NCI-H2029 (cell line): ENCODE results near the gene LIM2.

Experiments used
- DNase-seq: peaks from one replicate; lab custom pipeline; 2025; lab: John Stamatoyannopoulos, UW

Gene LIM2

DNA sequence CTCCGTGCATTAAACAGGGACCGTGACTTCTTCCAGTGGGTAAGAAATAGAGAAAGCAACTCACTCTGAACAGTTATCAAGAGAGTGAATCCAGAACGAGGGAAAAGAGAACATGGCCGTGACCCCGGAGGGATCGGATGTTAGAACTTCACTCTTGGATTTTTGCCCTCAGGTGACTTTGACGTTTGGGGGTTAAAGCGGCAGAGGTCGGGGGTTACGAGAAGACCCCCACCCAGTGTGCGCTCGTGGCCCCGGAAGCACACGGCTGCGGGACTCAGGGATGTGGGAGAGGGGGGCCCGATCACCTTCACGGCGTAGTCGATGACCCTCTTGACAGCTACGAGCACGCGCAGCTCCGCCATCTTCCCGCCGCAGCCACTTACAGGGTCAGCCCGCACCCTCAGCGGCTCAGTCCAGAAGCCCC lies 21.8 kb downstream of the LIM2 start, which contains the start of gene ETFB:
Gene ETFB (minus strand): TSS at position 424 of the 424 bp plus-strand sequence. CDS start 62 bp downstream, at position 362.
- DNase-seq, result no peak

DNA sequence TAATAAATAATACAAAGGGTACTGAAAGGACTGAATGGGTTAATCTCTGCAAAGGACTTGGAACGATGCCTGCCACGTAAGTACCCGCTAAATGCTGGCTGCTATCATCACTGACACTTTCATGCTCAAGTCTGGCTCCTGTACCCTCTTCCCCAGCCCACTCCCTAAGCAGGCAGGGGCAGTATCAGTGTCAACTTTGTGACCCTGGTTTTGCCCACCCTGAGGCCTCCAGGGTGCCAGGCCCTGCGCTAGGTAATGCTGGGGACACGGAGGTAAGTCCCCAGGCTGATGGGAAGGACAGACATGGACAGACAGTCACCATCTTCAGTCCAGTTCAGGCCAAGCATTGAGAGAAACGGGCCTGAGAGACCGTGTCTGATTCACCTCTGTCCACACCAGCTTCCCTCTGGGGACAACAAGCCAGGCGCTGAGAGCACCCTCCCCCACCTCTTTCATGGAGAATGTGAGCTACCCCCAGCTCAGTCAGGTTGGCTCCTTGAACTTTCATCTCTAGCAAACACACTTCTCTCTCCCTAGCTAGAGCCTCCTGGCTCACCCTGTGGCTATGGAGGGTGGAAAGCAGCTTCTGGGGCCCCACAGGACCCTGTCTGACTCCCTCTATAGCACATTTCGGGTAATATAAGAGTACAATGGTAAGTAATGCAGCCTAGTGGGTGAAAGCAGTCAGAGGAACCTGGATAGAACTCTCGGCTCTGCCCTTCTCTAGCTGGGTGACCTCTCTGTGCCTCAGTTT lies 22.4 kb downstream of the LIM2 start:
- no peak for DNase-seq

DNA sequence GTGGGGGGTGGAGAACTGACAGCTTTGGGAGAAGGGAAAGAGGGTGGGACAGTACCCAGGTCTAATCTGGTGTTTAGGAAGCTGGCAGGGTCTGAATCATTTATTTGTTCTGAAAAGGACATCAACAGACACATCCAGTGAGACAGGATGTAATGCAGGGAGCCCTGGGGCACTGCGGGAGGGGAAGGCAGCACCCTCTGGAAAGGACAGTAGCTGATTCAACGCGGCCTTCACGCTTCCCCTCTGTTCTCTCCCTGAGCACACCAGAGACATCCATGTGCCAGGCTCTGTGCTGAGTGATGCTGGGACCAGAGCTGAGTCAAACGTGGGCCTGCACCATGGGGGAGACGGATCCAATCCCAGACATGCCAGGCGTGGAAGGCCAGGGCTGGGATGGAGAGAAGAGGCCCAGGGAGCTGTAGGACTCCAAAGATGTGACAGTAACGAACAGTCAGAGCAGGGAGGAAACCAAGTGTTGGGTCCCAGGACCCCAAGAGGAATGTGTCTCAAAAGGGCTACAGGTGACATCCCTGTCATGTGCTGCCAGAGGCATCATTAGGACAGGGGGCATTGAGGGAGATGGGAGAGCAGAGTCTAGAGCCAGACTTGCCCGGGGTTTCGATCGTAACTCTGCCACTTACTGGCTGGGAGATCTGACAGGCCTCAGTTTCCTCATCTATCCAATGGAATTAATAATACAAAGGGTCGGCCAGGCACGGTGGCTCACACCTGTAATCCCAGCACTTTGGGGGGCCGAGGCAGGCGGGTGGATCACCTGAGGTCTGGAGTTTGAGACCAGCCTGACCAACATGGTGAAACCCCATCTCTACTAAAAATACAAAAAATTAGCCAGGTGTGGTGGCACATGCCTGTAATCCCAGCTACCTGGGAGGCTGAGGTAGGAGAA lies 23.3 kb downstream of the LIM2 start:
- no peak for DNase-seq

DNA sequence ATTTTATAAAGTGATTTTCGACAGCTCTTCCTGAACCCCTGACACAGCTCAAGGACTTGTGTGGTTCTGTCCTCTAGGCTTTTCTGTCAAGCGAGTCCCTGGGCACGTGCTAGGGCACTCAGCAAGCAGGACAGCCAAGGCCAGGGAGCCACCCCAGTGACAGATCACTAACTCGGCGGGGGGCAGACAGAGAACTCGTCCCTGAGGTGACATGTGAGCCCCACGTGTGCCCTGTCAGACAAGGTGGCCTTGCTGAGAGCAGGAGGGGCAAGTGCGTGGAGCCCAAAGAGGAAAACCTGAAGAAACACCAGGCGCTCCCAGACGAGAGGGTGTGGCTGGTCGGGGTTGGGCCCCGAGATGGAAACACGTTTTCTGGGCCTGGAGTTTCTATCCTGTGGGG lies 26.5 kb downstream of the LIM2 start:
- no peak for DNase-seq

DNA sequence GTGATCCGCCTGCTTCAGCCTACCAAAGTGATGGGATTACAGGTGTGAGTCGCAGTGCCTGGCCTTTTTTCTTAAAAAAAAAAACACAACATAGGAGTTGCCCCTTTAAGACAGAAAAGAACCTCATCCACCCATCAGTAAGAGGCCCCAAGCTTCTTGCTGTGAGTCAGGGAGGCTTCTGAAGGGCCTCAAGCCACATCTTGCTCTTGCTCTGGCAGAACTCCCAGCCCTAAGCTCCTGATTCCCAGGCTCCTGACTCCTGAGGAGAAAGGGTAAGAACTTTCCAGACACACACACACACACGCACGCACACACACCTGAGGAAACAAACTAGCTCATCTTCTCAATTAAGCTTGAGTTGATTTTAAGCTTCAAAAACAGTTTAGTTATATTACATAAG lies 28.5 kb downstream of the LIM2 start:
- no peak for DNase-seq

DNA sequence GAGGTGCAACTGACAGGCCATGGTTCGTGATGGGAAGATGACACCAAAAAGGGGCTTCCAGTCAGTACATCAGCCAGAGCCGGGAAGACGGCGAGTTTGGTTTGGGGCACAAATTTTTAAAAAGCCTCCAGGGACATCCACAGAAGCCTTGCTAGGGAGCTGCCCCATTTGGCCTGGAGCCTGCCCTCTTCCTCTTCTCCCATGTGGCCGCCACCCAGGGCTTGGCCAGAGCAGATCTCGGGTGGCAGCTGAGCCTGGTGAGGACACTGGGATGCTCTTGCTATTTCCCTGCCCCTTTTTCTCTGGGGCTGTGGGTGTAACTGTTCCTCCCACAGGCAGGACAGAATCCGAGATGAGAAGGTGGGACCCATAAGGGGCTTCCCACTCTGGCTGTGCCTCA lies 29.8 kb downstream of the LIM2 start:
- DNase-seq, result no peak

DNA sequence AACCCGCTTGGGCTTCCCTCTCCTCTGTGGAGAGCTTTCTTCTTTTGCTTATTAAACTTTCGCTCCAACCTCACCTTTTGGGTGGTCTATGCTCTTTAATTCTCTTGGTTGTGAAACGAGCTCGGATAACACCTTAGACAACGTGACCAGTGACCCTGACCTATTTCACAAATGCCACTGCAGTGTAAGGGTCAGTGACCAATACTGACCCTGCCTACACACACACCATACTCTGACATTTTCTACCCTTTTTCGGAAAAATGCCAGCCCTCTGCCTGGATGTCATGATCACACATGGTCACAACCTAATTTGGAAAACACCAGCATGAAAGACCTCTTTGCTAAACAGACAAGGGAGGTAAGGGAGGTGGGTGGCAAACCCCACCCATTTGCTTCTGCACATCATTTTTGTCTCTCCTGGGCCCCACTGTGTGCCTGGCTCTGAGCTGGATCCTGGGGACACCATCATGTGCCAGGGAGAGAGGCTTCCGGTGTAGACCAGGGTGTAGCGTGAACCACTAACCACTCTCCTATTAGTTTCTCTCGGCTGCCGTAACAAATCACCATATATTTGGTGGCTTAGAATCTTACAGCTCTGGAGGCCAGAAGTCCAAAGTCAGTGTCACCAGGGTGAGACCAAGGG lies 31.5 kb downstream of the LIM2 start:
- DNase-seq, result no peak

DNA sequence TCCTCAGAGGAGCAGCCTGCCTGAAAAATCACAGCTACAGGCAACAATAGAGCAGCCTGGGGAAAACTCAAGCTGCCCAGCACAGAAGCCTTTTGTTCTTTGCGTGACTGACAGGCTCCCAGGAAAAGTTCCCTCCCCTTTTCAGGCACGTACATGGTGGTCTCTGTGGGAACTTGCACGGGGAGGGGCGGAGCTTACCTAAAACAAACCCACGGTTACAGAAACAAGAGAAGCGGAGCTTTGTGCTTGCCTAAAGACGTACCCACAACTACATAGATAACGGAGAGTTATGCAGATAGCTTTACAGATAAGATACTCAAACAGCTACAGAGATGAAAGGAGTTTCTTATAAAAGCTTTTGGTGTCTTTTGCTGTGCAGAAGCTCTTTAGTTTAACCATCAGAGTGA lies 33.0 kb downstream of the LIM2 start:
- no peak for DNase-seq

DNA sequence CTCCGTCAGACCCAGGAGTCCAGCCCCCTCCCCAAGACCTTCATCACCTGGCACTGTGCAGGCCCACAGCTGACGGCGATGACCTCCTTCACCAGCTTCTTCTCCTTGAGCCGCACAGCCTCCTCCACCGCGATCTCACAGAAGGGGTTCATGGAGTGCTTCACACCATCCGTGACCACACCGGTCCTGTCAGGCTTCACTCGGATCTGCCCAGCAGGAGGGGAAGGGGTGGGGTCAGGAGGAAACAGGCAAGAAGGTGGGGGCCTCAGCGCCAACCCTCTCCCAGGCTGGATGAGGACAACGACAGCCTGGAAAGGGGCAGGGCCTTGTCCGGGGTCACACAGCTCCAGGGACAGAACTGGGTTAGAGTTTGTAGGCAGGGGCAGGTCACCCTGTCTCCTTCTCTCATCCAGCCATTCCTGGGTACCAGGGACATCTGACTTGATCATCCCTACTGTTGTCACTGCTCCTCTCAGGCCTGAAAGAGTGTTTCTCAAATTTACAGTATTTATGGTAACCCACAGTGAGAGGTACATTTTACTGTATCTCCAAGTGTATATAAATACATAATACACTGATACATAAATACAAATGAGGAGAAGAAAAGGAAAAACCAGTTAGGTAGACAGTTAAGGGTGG lies 33.6 kb downstream of the LIM2 start:
- no peak for DNase-seq

- DNase-seq, result no peak
Observed at GRCh38 chr19:51352783-51353360, 34.9 kb downstream of the LIM2 start.

- no peak for DNase-seq
Observed at GRCh38 chr19:51351266-51351990, 36.3 kb downstream of the LIM2 start.

DNA sequence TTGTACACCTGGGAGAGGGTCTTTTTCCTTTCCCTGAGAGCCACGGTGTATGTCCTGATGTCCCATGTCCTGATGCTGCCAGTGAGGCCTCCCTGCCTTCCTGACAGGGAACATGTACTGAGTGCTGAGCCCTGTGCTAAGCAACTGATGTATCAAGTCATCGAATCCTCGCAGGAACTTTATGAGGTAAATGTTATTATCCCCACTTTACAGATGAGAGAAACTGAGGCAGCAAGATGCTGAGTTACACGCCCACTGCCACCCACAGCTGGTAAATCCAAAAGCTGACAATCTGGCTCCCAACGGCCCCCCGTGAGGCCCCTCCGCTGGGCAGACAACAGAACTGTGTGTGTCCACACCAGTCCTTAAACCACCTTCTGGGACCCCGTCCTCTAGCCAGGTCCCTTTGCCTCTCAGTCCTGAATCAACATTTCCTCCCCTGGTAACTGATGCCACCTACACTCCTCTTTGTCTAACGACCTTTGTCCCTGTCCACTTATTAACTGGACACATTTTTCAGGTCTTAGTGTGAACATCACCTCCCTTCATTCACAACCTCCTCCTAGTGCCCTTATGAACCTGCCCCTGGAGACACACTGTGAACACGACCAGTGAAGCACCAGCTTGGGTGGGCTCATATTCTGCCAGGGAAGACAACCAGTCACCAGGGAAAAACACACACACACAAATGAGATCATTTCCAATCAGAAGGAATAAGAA lies 40.4 kb downstream of the LIM2 start:
- DNase-seq, result no peak

DNA sequence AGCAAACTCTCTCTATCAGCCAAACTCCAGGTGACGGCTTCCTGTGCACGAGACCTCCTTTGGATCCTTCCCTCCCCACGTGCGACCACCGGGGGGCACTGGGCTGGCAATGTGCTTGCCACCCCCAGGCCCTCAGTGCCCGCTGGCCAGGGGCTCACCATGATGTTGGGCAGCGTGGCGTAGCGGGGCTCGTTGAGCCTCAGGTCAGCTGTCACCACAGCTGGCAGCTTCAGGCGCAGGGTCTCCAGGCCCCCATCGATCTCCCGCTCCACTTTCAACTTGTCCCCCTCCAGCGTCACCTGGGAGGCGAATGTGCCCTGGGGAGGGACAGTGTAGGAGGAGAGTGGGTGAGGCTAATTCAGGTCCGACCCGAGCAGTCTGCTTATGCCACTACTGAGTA lies 41.0 kb downstream of the LIM2 start:
- no peak for DNase-seq

DNA sequence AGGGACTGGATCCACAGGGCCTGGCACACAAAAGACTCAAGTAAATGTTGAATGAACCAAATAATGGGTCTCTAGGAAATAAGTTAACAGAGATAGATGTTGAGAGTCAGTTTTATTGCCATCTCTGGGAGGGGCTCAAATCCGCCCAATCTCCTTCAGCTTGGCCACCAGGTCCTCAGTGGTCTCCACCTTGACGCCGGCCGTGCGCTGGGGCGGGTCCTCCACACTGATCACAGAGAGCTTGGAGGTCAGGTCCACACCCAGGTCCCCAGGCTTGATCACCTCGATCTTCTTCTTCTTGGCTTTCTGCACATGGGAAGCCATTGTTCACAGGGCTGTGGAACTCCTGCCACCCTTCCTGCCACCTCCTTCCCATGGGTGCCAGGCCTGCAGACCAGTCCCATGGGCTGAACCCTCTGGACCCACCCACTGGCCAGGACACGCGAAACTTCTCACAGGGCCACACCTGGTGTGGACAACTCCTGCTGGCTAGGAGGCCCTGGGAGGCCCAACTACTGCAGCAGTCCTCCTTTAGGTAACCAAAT lies 42.6 kb downstream of the LIM2 start:
- DNase-seq, result no peak

DNA sequence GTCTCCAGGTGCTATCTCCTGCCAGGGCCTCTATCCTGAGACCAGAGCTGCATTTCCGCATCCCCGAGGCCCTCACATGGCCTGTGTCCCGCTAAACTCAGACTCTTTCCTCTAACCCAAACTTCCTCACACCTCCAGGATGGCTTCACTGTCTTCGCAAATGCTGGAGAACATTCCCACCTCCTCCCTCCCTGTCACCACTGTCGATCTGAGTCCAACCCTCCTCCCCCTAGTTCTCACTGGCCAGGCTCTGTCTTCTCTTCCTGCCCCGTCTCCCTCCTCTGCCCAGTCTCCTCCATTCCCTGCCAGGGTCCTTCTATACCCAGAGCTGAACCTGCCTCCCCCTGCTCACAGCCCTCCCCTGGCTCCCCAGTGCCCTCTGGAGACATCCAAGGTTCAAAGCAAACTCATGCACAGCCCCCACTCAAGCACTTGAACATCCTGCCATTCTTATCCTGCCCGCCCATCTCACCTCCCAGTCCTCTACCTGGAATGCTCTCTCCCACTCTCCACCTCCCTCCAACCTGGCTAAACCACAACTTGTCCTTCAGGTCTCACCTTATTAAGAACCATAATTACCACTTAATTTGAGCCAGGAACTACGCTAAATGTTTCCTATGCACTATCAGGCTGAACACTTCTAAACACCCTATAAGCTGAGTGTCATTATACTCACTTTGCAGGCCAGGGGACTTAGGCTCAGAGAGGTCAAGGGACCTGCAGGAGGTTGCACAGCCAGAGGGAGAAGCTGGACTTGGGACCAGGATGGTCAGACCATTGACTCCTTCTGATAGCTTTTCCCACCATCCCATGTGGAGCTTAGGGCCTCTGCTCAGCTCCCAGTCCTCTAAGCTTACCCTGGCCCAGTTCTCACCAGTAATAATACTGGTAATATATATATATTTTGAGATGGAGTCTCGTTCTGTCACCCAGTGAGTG lies 44.9 kb downstream of the LIM2 start:
- DNase-seq, result no peak

GRCh38 chr19:51341976-51342580 lies 45.7 kb downstream of the LIM2 start, which contains the start of gene VSIG10L:
Gene VSIG10L (minus strand): TSS chr19:51342139. CDS start chr19:51342124, 15 bp downstream.
- no peak for DNase-seq

GRCh38 chr19:51341066-51341465 lies 46.7 kb downstream of the LIM2 start:
- no peak for DNase-seq
